Measurements from ENCODE around the gene TMEM8B. TPM values are rescaled to one million over a fixed set of nuclear protein-coding genes. Genes with fewer than 3 reads are reported as not detected.

The TMEM8B gene
- total and polyA plus RNA-seq, 9 of the 15 experiments (the other 6 are each of a cell fraction or from before 2014, with no cell fraction given) = 0.01 to 2.2 (median 1.1) TPM

DNA sequence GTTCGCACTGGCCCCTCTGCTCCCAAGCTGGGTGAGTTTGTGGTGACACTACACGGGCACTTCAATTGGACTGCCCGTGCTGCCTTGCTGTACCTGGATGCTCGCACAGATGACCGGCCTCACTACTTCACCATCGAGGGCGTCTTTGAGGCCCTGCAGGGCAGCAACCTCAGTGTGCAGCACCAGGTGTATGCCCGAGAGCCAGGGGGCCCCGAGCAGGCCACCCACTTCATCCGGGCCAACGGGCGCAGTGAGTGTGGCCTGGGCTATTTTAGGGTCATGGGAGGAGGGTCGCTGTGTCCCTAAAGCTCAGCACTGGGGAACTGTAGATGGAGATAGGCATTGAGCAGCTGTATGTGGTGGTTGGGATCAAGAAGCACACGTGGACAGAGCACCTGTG lies 36.2 kb upstream of the TMEM8B start:
- CTCF ChIA-PET (ENCODE audit: low intra/inter-chr PET ratio) = no interaction called here
- in situ Hi-C loops (cut with MboI) = loop anchor here (10.0 kb wide), 1 partner anchor 92 kb away; no protein-coding TSS in a partner anchor
- POLR2A ChIA-PET = interaction anchor here (0.6 to 0.7 kb wide), 2 partner anchors 9 to 57 kb away, joined by 3 read pairs; no protein-coding TSS in a partner anchor

More for the DNA sequence above, 36.2 kb upstream of the TMEM8B start:
- no peak overlapping the region for H3K27ac ChIP-seq (ENCODE audit: extremely low read depth, low read depth, low read length)
- no TSS peak for BruUV-seq (replicated peaks)
- peaks cover 9% of the 10 kb centered on the region; the same call in 2 of the 3 replicates for H3K36me3 ChIP-seq (ENCODE audit: control insufficient read depth, insufficient read depth, low read length)
- H3K9ac ChIP-seq (ENCODE audit: insufficient read depth in 1 of 2, low read depth in 2 of 2, low read length in 2 of 2) = no peak overlapping the region
- H4K20me1 ChIP-seq (replicated peaks; ENCODE audit: control insufficient read depth, insufficient read depth, low read length) = no peaks in the 10 kb centered on the region
- no peaks in the 10 kb centered on the region for H3K27me3 ChIP-seq (ENCODE audit: control insufficient read depth in 2 of 2, insufficient read depth in 2 of 2, low read length in 2 of 2)
- no peak overlapping the region for H3K4me3 ChIP-seq
- peaks cover 9 to 16% of the 10 kb centered on the region in 2 experiments; a peak in 4 of 5 replicates for H3K4me1 ChIP-seq (replicated peaks in 1 of 2; ENCODE audit: control insufficient read depth in 2 of 2, insufficient read depth in 2 of 2, low read length in 2 of 2)
- FAIRE-seq (no peak), DNase-seq (ENCODE audit: extremely low read depth in 1 of 4, low spot score in 3 of 4) (no peak), ATAC-seq (no peak)
- H3K79me2 ChIP-seq (ENCODE audit: control insufficient read depth, insufficient read depth, low read length) = no peaks in the 10 kb centered on the region
- intact Hi-C loops (cut with micrococcal nuclease) = no loop called here
- TF ChIP-seq POU5F1 (IDR thresholded peaks at IDR 0.05; ENCODE audit: borderline replicate concordance, low read depth, low read length, partially characterized antibody) = no peak
- no peak for TF ChIP-seq MYBL2 (IDR thresholded peaks at IDR 0.05; ENCODE audit: low read depth)
- no peak for TF ChIP-seq MYBL2 (CRISPR knock-in tag; IDR thresholded peaks at IDR 0.05; ENCODE audit: borderline replicate concordance)
- no peak for TF ChIP-seq CAMTA2 (CRISPR knock-in tag; conservative IDR thresholded peaks at IDR 0.05)
- no peak for TF ChIP-seq ARHGAP35 (IDR thresholded peaks at IDR 0.05; ENCODE audit: partially characterized antibody)
- TF ChIP-seq, protein P1, sequence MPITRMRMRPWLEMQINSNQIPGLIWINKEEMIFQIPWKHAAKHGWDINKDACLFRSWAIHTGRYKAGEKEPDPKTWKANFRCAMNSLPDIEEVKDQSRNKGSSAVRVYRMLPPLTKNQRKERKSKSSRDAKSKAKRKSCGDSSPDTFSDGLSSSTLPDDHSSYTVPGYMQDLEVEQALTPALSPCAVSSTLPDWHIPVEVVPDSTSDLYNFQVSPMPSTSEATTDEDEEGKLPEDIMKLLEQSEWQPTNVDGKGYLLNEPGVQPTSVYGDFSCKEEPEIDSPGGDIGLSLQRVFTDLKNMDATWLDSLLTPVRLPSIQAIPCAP (CRISPR knock-in tag; IDR thresholded peaks at IDR 0.05; ENCODE audit: borderline replicate concordance) = no peak
- no peak for TF ChIP-seq RBM14 (IDR thresholded peaks at IDR 0.05; ENCODE audit: borderline replicate concordance, insufficient read depth, low read depth, low read length)
- TF ChIP-seq TAF7 (tag; IDR thresholded peaks at IDR 0.05) = no peak
- TF ChIP-seq ZSCAN32 (CRISPR knock-in tag; IDR thresholded peaks at IDR 0.05) = no peak
- TF ChIP-seq ZFP36 (IDR thresholded peaks at IDR 0.05; ENCODE audit: low read depth, low read length, partially characterized antibody) = no peak
- TF ChIP-seq EHMT2 (IDR thresholded peaks at IDR 0.05) = no peak
- TF ChIP-seq ZFPM2 (CRISPR knock-in tag; IDR thresholded peaks at IDR 0.05) = no peak
- no peak for TF ChIP-seq ZNF354B (CRISPR knock-in tag; IDR thresholded peaks at IDR 0.05)
- no peak for TF ChIP-seq CBFB (CRISPR knock-in tag; IDR thresholded peaks at IDR 0.05)
- no peaks in the 10 kb centered on the region for H3K9me1 ChIP-seq (ENCODE audit: control insufficient read depth, insufficient read depth, low read length)
- no peak overlapping the region for H2AFZ ChIP-seq (ENCODE audit: low read depth, low read length)
- H3K9me3 ChIP-seq (replicated peaks; ENCODE audit: control insufficient read depth, insufficient read depth, low read depth, low read length) = no peaks in the 10 kb centered on the region
- WGBS (ENCODE audit: insufficient coverage, low coverage, missing lambda C conversion rate) = 91% methylated on average over 10 of the region's 14 CpGs
- no peak overlapping the region for H3K4me2 ChIP-seq (ENCODE audit: insufficient read depth, low read length)
